HG03045 (cell line): ENCODE results near the gene IL10RB.
"Not testable (repeated sequence)": the region's sequence is repeated elsewhere in the genome, so short reads cannot be mapped to it uniquely, and the experiment has no call there.

Experiments
- ATAC-seq: cut with Tn5 transposase; IDR thresholded peaks from one replicate; pipeline ENCODE4 v1.9.1; 2021; ENCODE audit warnings: mild to moderate bottlenecking, moderate library complexity; ENCODE audit not compliant: unreplicated experiment

Gene IL10RB

GRCh38 chr21:33240404-33240803 is 25.8 kb upstream of the IL10RB start:
- ATAC-seq, result no peak

DNA sequence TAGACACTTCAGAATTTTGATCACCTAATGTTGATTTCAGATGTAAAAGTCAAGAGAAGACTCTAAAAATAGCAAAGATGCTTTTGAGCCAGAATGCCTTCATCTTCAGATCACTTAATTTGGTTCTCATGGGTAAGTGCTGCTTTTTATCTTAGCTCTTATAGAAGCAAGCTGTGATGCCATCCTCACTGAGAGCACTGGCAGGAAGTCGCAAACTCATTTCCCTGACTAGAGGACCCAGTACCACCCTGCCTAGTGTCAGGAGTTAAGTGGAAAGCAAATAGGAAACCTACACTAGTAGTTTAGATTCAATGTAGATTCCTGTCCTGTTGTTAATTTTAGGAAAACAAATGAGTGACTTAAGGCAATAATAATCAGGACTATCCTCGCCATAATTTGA is 24.3 kb upstream of the IL10RB start:
- ATAC-seq, result no peak

- ATAC-seq, result not testable (repeated sequence)
Measured at GRCh38 chr21:33242846-33243245, 23.3 kb upstream of the IL10RB start.

DNA sequence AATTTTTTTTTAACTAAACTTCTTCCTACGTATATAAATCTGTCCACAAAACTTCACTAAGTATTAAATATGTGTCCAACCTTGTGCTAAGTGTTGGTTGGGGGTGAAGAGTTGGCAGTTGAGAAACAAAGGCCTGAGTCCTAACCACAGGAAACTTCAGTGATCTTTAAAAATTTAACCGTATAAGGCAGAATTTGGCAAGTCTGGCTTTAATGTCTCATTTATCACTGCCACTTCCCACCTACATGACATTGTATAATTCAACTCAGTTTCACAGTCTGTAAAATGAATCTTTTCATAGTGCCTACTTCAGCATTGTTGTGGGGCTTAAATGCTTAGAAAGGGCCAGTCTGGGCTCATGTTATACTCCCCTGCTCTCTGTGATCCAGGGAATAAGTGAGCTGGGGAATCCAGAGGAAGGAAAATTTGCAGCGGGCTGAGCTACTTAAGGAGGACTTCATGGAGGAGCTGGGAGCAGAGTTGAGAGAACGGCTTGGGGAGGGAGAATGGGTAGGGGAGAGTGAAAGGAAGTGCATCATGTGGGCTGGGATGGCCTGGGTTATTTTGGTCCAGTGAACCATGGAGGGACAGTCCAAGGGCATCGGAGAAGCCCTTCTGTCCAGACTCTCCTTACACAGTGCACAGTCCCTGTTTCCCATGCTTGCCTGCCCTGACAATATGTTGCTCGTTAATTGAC is 21.9 kb upstream of the IL10RB start:
- no peak for ATAC-seq

DNA sequence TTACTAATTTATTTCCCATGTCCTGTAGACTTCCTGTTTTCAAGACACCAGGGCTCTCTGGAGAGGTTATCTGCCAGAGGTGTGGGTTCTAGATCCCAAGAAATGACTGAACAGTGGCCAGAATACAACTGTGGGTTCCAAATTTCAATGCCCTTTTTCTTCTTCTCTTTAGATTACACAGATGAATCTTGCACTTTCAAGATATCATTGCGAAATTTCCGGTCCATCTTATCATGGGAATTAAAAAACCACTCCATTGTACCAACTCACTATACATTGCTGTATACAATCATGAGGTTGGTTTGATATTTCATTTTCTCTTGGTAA is 21.4 kb upstream of the IL10RB start:
- ATAC-seq, result no peak

GRCh38 chr21:33245289-33245918 is 20.8 kb upstream of the IL10RB start:
- no peak for ATAC-seq

GRCh38 chr21:33246506-33246905 is 19.7 kb upstream of the IL10RB start:
- no peak for ATAC-seq

GRCh38 chr21:33246963-33247362 is 19.2 kb upstream of the IL10RB start:
- no peak for ATAC-seq

DNA sequence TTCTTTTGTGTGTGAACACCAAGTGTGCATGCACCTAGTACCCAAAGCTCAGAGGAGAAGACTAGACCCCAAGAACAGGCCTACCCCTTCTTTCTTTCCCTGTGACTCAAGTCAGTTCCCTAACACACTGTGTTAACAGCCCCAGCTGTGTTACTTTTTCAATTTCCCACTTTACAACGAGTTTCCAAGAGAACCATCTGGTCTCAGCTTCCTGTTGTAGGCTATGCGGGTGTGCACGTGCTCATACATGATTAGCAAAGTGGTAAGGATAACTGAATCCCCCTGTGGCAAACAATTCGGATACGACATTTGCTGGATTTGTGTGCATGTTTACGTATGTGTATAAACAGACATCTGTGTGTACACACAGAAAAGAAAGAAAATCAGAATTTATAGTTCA is 18.6 kb upstream of the IL10RB start:
- ATAC-seq, result no peak

DNA sequence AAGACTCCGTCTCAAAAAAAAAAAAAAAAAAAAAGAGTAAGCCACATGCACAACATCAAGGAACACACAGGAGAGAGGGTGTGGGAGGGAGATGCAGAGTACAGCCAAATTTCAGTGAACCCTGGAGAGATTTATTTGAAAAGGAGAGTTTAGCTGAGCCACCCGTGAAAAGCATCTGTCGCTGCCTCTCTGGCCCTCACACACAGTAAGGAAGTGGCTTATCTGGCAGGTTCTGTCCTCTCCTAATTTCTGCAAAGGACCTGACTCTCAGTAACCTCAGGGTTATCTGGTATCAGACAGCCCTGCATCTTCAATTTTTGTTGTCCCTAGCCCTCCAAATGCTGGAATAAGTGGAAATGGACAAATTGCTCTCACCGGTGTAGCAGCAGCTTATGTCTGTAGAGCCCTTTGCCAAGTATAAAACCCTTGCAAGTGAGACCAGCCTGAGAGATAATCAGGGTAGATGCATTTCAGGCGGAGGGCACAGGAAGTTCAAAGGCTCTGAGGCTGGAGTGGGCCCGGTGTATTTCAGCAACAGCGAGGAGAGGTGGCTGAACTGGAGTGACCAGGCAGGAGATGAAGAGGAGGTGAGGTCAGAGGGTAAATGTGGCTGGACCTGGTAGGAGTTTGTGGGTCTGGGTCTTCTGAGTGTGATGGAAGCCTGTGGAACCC is 16.7 kb upstream of the IL10RB start:
- ATAC-seq, result no peak

DNA sequence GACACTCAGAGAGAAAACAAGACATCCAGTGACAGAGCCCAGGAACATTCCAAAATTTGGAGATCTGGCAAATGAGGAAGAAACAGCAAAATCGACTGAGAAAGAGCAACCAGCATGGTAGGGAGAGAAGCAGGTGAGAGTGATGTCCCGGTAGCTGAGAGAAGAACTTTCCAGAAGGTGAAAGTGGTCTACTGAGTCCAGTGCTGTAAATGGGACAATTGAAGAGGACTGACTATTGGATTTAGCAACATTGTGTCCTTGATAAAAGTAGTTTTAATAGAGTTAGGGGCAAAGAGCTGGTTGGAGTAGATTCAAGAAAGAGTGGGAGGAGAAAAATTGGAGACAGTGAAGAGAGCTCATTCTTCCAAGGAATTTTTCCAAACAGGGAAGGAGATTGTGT is 15.0 kb upstream of the IL10RB start:
- ATAC-seq, result no peak

GRCh38 chr21:33253382-33253781 is 12.8 kb upstream of the IL10RB start:
- ATAC-seq, result not testable (repeated sequence)

- ATAC-seq, result no peak
Measured at GRCh38 chr21:33254766-33255165, 11.4 kb upstream of the IL10RB start.

GRCh38 chr21:33255404-33255803 is 10.8 kb upstream of the IL10RB start:
- ATAC-seq, result no peak

- ATAC-seq, result no peak
Measured at GRCh38 chr21:33256019-33256418, 10.1 kb upstream of the IL10RB start.

- ATAC-seq, result no peak
Measured at GRCh38 chr21:33257094-33257803, 8.9 kb upstream of the IL10RB start.

GRCh38 chr21:33258475-33258874 is 7.7 kb upstream of the IL10RB start:
- ATAC-seq, result no peak

GRCh38 chr21:33259428-33259827 is 6.7 kb upstream of the IL10RB start:
- ATAC-seq, result no peak

DNA sequence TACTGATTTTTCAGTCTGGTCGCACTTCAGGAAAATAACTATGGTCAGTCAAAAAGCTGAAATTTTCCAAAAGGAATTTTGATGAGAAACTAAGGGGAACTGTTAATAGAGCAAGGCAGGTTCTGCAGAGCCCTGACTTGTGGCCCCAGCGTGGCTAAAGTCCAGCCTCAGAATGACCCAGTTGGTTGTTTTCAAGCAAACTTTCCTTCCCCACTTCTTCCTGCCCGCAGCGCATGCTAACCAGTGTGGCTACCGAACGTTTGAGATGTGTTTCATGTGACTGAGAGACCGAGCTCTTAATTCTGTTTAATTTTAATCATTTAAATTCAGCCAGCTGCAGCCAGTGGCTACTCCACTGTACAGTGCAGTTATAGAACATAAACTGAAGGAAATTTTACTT is 6.2 kb upstream of the IL10RB start:
- no peak for ATAC-seq

DNA sequence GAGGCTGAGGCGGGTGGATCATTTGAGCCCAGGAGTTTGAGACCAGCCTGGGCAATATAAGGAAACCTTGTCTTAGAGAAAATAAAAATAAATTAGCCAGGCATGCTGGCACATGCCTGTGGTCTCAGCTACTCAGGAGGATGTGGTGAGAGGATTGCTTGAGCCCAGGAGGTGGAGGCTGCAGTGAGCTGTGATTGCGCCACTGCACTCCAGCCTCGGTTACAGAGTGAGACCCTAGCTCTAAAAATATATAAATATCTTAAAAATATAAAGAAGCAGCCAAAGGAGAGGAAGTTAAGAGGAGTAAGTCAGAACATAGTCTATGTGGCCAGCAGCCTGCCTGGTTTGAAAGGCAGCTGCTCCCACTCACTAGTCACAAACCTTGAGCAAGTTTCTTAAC is 4.5 kb upstream of the IL10RB start:
- ATAC-seq, result no peak

GRCh38 chr21:33262921-33263320 is 3.2 kb upstream of the IL10RB start:
- no peak for ATAC-seq

DNA sequence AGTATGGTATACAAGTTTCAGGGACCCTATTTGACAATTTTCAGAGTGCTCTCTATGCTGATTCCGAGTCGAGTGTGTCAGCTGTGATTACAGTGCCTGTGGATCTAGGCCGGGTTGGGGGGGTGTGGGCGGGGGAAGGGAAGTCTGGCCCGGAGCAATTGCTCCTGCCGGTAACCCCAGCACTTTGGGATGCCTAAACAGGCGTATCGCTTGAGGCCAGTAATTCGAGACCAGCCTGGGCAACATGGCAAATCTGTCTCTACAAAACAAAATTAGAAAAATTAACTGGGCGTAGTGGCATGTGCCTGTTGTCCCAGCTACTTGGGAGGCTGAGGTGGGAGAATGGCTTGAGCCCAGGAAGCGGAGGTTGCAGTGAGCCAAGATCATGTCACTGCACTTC is 1.6 kb upstream of the IL10RB start:
- no peak for ATAC-seq
